ENCODE results near the gene INPPL1.

DNA sequence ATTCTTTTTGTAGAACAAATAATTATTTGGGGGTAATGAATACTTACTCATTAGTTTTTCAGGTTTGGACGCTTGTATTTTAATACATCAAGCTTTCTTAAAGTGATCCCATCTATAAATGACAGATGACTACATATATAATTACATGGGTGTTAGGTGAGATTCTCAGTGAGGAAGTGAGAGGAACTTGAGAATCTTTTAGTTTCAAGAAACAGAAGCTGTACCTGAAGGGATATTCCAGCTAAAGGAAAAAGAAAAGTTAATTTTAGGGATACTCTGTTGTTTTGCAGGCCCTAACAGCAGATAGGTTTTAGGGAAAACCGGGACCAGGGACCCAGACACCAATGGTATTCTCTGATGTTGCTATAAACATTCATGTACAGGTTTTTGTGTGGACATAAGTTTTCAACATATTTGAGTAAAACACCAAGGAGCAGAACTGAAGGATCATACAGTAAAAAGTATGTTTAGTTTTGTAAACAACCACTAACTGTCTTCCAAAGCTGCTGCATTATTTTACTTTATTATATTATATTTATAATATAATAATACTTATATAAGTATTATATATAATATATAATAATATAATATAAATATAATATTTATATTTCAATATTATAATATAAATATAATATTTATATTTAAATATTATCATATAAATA is 43.5 kb downstream of the INPPL1 start:
- TF ChIP-seq, protein P1, sequence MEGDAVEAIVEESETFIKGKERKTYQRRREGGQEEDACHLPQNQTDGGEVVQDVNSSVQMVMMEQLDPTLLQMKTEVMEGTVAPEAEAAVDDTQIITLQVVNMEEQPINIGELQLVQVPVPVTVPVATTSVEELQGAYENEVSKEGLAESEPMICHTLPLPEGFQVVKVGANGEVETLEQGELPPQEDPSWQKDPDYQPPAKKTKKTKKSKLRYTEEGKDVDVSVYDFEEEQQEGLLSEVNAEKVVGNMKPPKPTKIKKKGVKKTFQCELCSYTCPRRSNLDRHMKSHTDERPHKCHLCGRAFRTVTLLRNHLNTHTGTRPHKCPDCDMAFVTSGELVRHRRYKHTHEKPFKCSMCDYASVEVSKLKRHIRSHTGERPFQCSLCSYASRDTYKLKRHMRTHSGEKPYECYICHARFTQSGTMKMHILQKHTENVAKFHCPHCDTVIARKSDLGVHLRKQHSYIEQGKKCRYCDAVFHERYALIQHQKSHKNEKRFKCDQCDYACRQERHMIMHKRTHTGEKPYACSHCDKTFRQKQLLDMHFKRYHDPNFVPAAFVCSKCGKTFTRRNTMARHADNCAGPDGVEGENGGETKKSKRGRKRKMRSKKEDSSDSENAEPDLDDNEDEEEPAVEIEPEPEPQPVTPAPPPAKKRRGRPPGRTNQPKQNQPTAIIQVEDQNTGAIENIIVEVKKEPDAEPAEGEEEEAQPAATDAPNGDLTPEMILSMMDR (IDR thresholded peaks at IDR 0.05) = no peak
- TF ChIP-seq POLR2AphosphoS5 (IDR thresholded peaks at IDR 0.05) (no peak), POLR2A (IDR thresholded peaks at IDR 0.05) (no peak), EP300 (IDR thresholded peaks at IDR 0.05) (no peak)

Data from sigmoid colon (tissue), 4 donors.